ENCODE measurements around the gene CCDC12.
"Not testable (repeated sequence)": the region's sequence is repeated elsewhere in the genome, so short reads cannot be mapped to it uniquely, and the experiment has no call there.

CCDC12 gene

GRCh38 chr3:46968783-46969428 is 7.6 kb downstream of the CCDC12 start:
- H4K20me1 ChIP-seq (ENCODE audit: insufficient read depth, low read length), result peaks cover 62% of the 10 kb centered on the region

GRCh38 chr3:46966811-46967210 is 9.7 kb downstream of the CCDC12 start:
- Histone ChIP-seq H2AFZ (ENCODE audit: low read length) (no peak overlapping the region), H3K4me2 (ENCODE audit: low read depth, low read length) (no peak overlapping the region)

More at GRCh38 chr3:46968783-46969428, 7.6 kb downstream of the CCDC12 start:
- Histone ChIP-seq H3K27ac (ENCODE audit: low read length) (no peak overlapping the region), H3K4me3 (ENCODE audit: low read length) (no peak overlapping the region), H3K36me3 (replicated peaks; ENCODE audit: insufficient read depth, low read length) (no peaks in the 10 kb centered on the region), H3K9me3 (replicated peaks; ENCODE audit: insufficient read depth, low read length) (no peaks in the 10 kb centered on the region), H3F3A (ENCODE audit: insufficient read depth, low read length) (peaks cover 17% of the 10 kb centered on the region; the same call in 1 of the 2 replicates), H3K27me3 (replicated peaks; ENCODE audit: insufficient read depth, low read length) (no peaks in the 10 kb centered on the region), H3K4me2 (ENCODE audit: low read depth, low read length) (no peak overlapping the region), H3K79me2 (ENCODE audit: low read length) (peaks cover 90% of the 10 kb centered on the region), H3K9me2 (replicated peaks; ENCODE audit: insufficient read depth, low read length) (no peaks in the 10 kb centered on the region), H2AFZ (ENCODE audit: low read length) (no peak overlapping the region), H3K4me1 (ENCODE audit: low read length) (peaks cover 26% of the 10 kb centered on the region), H3K9ac (ENCODE audit: low read length) (no peak overlapping the region)
- DNase-seq, result no peak
- TF ChIP-seq EZH2 (optimal IDR thresholded peaks at IDR 0.05; ENCODE audit: low read depth, low read length) (no peak), CTCF (IDR thresholded peaks at IDR 0.05; ENCODE audit: low read length) (no peak), EZH2phosphoT487 (IDR thresholded peaks at IDR 0.05; ENCODE audit: low read length) (no peak)

DNA sequence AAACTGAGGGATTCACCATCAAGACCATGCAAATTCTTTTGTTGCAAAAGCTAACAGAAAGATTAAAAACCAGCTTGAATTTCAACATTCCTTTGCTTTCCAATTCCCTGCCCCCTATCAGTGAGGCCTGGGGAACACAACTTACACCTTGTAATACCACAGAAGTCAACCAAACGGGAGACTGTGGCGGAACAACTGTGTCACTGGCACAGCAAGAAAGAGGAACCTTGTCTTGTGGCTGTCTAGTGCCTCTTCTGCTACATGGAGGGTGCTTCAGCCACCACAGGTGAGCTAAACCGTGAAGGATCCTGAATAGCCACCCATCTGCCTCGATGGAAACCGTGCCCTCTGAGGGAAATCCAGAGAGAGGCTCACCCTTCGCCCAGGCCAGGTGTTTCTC is 11.4 kb downstream of the CCDC12 start:
- no peaks in the 10 kb centered on the region for H3F3A ChIP-seq (ENCODE audit: insufficient read depth, low read length)
- H3K4me2 ChIP-seq (ENCODE audit: low read depth, low read length), result no peak overlapping the region
- no peak overlapping the region for H3K4me3 ChIP-seq (ENCODE audit: low read length)
- H4K20me1 ChIP-seq (ENCODE audit: insufficient read depth, low read length), result peaks cover 69% of the 10 kb centered on the region
- no peaks in the 10 kb centered on the region for H3K9me3 ChIP-seq (replicated peaks; ENCODE audit: insufficient read depth, low read length)
- H3K9ac ChIP-seq (ENCODE audit: low read length), result no peak overlapping the region
- no peaks in the 10 kb centered on the region for H3K9me2 ChIP-seq (replicated peaks; ENCODE audit: insufficient read depth, low read length)
- no peak for DNase-seq
- H2AFZ ChIP-seq (ENCODE audit: low read length), result no peak overlapping the region
- peaks cover 85% of the 10 kb centered on the region for H3K79me2 ChIP-seq (ENCODE audit: low read length)
- no peak overlapping the region for H3K27ac ChIP-seq (ENCODE audit: low read length)
- H3K36me3 ChIP-seq (replicated peaks; ENCODE audit: insufficient read depth, low read length), result peaks cover 4% of the 10 kb centered on the region; the same call in 1 of the 2 replicates
- no peak for TF ChIP-seq EZH2phosphoT487 (IDR thresholded peaks at IDR 0.05; ENCODE audit: low read length)
- no peak for TF ChIP-seq CTCF (IDR thresholded peaks at IDR 0.05; ENCODE audit: low read length)
- no peak for TF ChIP-seq EZH2 (optimal IDR thresholded peaks at IDR 0.05; ENCODE audit: low read depth, low read length)
- H3K4me1 ChIP-seq (ENCODE audit: low read length), result no peaks in the 10 kb centered on the region
- H3K27me3 ChIP-seq (replicated peaks; ENCODE audit: insufficient read depth, low read length), result no peaks in the 10 kb centered on the region

More at GRCh38 chr3:46966811-46967210, 9.7 kb downstream of the CCDC12 start:
- no peaks in the 10 kb centered on the region for H3K9me2 ChIP-seq (replicated peaks; ENCODE audit: insufficient read depth, low read length)
- H3K9me3 ChIP-seq (replicated peaks; ENCODE audit: insufficient read depth, low read length), result no peaks in the 10 kb centered on the region
- peaks cover 16% of the 10 kb centered on the region for H3K4me1 ChIP-seq (ENCODE audit: low read length)
- peaks cover 85% of the 10 kb centered on the region for H3K79me2 ChIP-seq (ENCODE audit: low read length)
- H3K9ac ChIP-seq (ENCODE audit: low read length), result no peak overlapping the region
- H4K20me1 ChIP-seq (ENCODE audit: insufficient read depth, low read length), result peaks cover 68% of the 10 kb centered on the region
- H3K27me3 ChIP-seq (replicated peaks; ENCODE audit: insufficient read depth, low read length), result no peaks in the 10 kb centered on the region
- no peaks in the 10 kb centered on the region for H3K36me3 ChIP-seq (replicated peaks; ENCODE audit: insufficient read depth, low read length)
- no peak overlapping the region for H3K4me3 ChIP-seq (ENCODE audit: low read length)
- no peak for DNase-seq
- H3K27ac ChIP-seq (ENCODE audit: low read length), result no peak overlapping the region
- peaks cover 6% of the 10 kb centered on the region; the same call in 1 of the 2 replicates for H3F3A ChIP-seq (ENCODE audit: insufficient read depth, low read length)
- TF ChIP-seq EZH2 (optimal IDR thresholded peaks at IDR 0.05; ENCODE audit: low read depth, low read length) (no peak), CTCF (IDR thresholded peaks at IDR 0.05; ENCODE audit: low read length) (no peak), EZH2phosphoT487 (IDR thresholded peaks at IDR 0.05; ENCODE audit: low read length) (no peak)

GRCh38 chr3:46964038-46964590 is 12.4 kb downstream of the CCDC12 start:
- not testable (repeated sequence) for H2AFZ ChIP-seq (ENCODE audit: low read length); H3F3A ChIP-seq (ENCODE audit: insufficient read depth, low read length); H3K27me3 ChIP-seq (replicated peaks; ENCODE audit: insufficient read depth, low read length); DNase-seq; H3K9me3 ChIP-seq (replicated peaks; ENCODE audit: insufficient read depth, low read length); H3K36me3 ChIP-seq (replicated peaks; ENCODE audit: insufficient read depth, low read length); H3K9me2 ChIP-seq (replicated peaks; ENCODE audit: insufficient read depth, low read length); H3K27ac ChIP-seq (ENCODE audit: low read length); H3K4me3 ChIP-seq (ENCODE audit: low read length); H3K4me1 ChIP-seq (ENCODE audit: low read length); H3K4me2 ChIP-seq (ENCODE audit: low read depth, low read length); H3K9ac ChIP-seq (ENCODE audit: low read length)
- Histone ChIP-seq H3K79me2 (ENCODE audit: low read length) (peaks cover 85% of the 10 kb centered on the region), H4K20me1 (ENCODE audit: insufficient read depth, low read length) (peaks cover 75% of the 10 kb centered on the region)
